ENCODE results near the gene TAF1D. TPM values are rescaled to one million over a fixed set of nuclear protein-coding genes. Genes with fewer than 3 reads are reported as not detected.

The TAF1D gene
- total and polyA plus RNA-seq, 2 donors (not counting 3 experiments of a cell fraction or from before 2014, with no cell fraction given), result 60.7 to 181 TPM

DNA sequence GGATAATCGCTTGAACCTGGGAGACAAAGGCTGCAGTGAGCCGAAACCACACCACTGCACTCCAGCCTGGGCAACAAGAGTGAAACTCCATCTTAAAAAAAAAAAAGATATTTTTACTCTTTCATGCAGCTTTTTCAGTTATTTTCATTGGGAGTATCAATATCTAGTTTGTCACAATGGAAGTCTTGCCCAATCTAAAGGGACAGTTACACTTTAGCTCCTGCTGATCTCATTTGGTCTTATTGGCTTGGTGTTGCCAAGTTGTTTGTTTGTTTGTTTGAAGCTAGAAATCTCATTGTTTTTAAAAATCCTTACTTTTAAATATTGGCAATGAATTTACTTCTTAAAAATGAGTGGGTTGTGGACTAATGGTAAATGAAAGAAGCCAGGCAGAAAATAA is 55.1 kb downstream of the TAF1D start:
- FAIRE-seq (no peak), DNase-seq (ENCODE audit: low read depth, low spot score) (no peak)
- dilution Hi-C loops (cut with MboI; ENCODE audit: extremely low pct_ligation_motif_present, low sequenced_read_pairs) (no loop called here), intact Hi-C loops (cut with micrococcal nuclease) (no loop called here)
- no peaks in the 10 kb centered on the region for H3K79me2 ChIP-seq (ENCODE audit: control insufficient read depth, insufficient read depth, low read length)
- H4K20me1 ChIP-seq (replicated peaks; ENCODE audit: control insufficient read depth, extremely low read depth, insufficient read depth, low read length), result no peaks in the 10 kb centered on the region
- no peaks in the 10 kb centered on the region for H3K9me3 ChIP-seq (replicated peaks; ENCODE audit: control insufficient read depth, insufficient read depth, low read length)
- no peak overlapping the region for H2AFZ ChIP-seq (ENCODE audit: low read depth, low read length)
- H3K27ac ChIP-seq (ENCODE audit: insufficient read depth, low read depth, low read length), result no peak overlapping the region
- H3K9me1 ChIP-seq (replicated peaks; ENCODE audit: control insufficient read depth, extremely low read depth, insufficient read depth, low read length), result no peaks in the 10 kb centered on the region
- no peak overlapping the region for H3K4me3 ChIP-seq (replicated peaks in 1 of 3; ENCODE audit: insufficient read depth in 1 of 3, low read depth in 1 of 3, low read length in 3 of 3)
- no peak overlapping the region for H3K9ac ChIP-seq (replicated peaks; ENCODE audit: extremely low read depth, insufficient read depth, low read length)
- CTCF ChIA-PET, result no interaction called here
- H3K27me3 ChIP-seq (ENCODE audit: control insufficient read depth in 2 of 2, insufficient read depth in 2 of 2, low read length in 2 of 2), result no peaks in the 10 kb centered on the region
- H3K4me2 ChIP-seq (ENCODE audit: insufficient read depth, low read length), result no peak overlapping the region
- H3K36me3 ChIP-seq (ENCODE audit: control insufficient read depth in 2 of 2, extremely low read depth in 1 of 2, insufficient read depth in 2 of 2, low read length in 2 of 2), result peaks cover 12 to 26% of the 10 kb centered on the region in 2 experiments
- POLR2A ChIA-PET, result no interaction called here
- TF ChIP-seq EZH2 (IDR thresholded peaks at IDR 0.05; ENCODE audit: borderline replicate concordance, low read depth, low read length, severe bottlenecking) (no peak), POLR2AphosphoS5 (IDR thresholded peaks at IDR 0.05; ENCODE audit: insufficient read depth, low read depth, low read length) (no peak), POLR2A (IDR thresholded peaks at IDR 0.05; ENCODE audit: low read depth, low read length) (no peak), JUN (IDR thresholded peaks at IDR 0.05; ENCODE audit: borderline replicate concordance, insufficient read depth, insufficient read length, low read depth) (no peak), MYC (IDR thresholded peaks at IDR 0.05; ENCODE audit: low read depth, low read length) (no peak), FOS (IDR thresholded peaks at IDR 0.05; ENCODE audit: borderline replicate concordance, insufficient read depth, low read length) (no peak), GATA2 (IDR thresholded peaks at IDR 0.05; ENCODE audit: insufficient read depth, insufficient read length, low read depth, low read length) (no peak)
- TF ChIP-seq, protein P1, sequence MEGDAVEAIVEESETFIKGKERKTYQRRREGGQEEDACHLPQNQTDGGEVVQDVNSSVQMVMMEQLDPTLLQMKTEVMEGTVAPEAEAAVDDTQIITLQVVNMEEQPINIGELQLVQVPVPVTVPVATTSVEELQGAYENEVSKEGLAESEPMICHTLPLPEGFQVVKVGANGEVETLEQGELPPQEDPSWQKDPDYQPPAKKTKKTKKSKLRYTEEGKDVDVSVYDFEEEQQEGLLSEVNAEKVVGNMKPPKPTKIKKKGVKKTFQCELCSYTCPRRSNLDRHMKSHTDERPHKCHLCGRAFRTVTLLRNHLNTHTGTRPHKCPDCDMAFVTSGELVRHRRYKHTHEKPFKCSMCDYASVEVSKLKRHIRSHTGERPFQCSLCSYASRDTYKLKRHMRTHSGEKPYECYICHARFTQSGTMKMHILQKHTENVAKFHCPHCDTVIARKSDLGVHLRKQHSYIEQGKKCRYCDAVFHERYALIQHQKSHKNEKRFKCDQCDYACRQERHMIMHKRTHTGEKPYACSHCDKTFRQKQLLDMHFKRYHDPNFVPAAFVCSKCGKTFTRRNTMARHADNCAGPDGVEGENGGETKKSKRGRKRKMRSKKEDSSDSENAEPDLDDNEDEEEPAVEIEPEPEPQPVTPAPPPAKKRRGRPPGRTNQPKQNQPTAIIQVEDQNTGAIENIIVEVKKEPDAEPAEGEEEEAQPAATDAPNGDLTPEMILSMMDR (IDR thresholded peaks at IDR 0.05; ENCODE audit: extremely low read depth in 1 of 2, insufficient read depth in 1 of 2, low read depth in 1 of 2, low read length in 2 of 2), result no peak
- TF ChIP-seq, protein P2, sequence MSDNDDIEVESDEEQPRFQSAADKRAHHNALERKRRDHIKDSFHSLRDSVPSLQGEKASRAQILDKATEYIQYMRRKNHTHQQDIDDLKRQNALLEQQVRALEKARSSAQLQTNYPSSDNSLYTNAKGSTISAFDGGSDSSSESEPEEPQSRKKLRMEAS (IDR thresholded peaks at IDR 0.05; ENCODE audit: insufficient read depth, insufficient read length), result no peak
- BruUV-seq (replicated peaks), result no TSS peak
- H3K4me1 ChIP-seq (ENCODE audit: control insufficient read depth, extremely low read depth, insufficient read depth, low read length), result no peaks in the 10 kb centered on the region

MicroRNAs encoded within 50 kb of the gene (microRNA counts, 767-probe panel; counts per million panel counts)
- 723 counts per million, percentile 96 among the panel's probes with 10 or more counts for microRNA hsa-miR-1304-5p

Small RNA genes lying within 50 kb of the gene (microRNA-seq; reads per million reads assigned to microRNA genes)
- gene MIR1304 (ENCODE audit: borderline number of aligned reads, borderline replicate concordance), result 162 reads per million, percentile 61 among the genes with 10 or more reads in this experiment

Small RNA genes lying within 50 kb of the gene (small RNA-seq; reads per million reads assigned to genes)
- gene RF00019 (ENCODE audit: insufficient read depth, insufficient read length, low read depth, low replicate concordance), result not detected
- not detected for gene RF00493 (ENCODE audit: insufficient read depth, insufficient read length, low read depth, low replicate concordance)
- gene SCARNA9 (ENCODE audit: insufficient read depth, insufficient read length, low read depth, low replicate concordance), result 1.3 reads per million
- not detected for gene SNORA1 (ENCODE audit: insufficient read depth, insufficient read length, low read depth, low replicate concordance)
- gene SNORA18 (ENCODE audit: insufficient read depth, insufficient read length, low read depth, low replicate concordance), result not detected
- gene SNORA25 (ENCODE audit: insufficient read depth, insufficient read length, low read depth, low replicate concordance), result not detected
- gene SNORA32 (ENCODE audit: insufficient read depth, insufficient read length, low read depth, low replicate concordance), result not detected
- not detected for gene SNORA40 (ENCODE audit: insufficient read depth, insufficient read length, low read depth, low replicate concordance)
- not detected for gene SNORA8 (ENCODE audit: insufficient read depth, insufficient read length, low read depth, low replicate concordance)
- gene SNORD5 (ENCODE audit: insufficient read depth, insufficient read length, low read depth, low replicate concordance), result not detected
- 10,135 reads per million, percentile 100 among the genes with 10 or more reads in this experiment for gene SNORD6 (ENCODE audit: insufficient read depth, insufficient read length, low read depth, low replicate concordance)

Other genes starting within 250 kb of the TAF1D start
- gene SMCO4, start 198.1 kb downstream of the TAF1D start, total RNA-seq, result 19.9 and 21.3 TPM in 2 replicates
- 14.0 and 16.0 TPM in 2 replicates for gene SMCO4, start 198.1 kb downstream of the TAF1D start, polyA plus RNA-seq
- gene CEP295, start 79.8 kb downstream of the TAF1D start, total RNA-seq, result 16.7 and 21.4 TPM in 2 replicates
- 4.3 and 5.3 TPM in 2 replicates for gene CEP295, start 79.8 kb downstream of the TAF1D start, polyA plus RNA-seq
- 17.7 and 18.7 TPM in 2 replicates for gene C11orf54, start 177 bp upstream of the TAF1D start, total RNA-seq
- 3.2 and 4.2 TPM in 2 replicates for gene C11orf54, start 177 bp upstream of the TAF1D start, polyA plus RNA-seq
- 33.5 and 40.6 TPM in 2 replicates for gene MED17, start 42.8 kb upstream of the TAF1D start, total RNA-seq
- 9.8 and 11.3 TPM in 2 replicates for gene MED17, start 42.8 kb upstream of the TAF1D start, polyA plus RNA-seq
- not detected in 2 replicates for gene VSTM5, start 109.1 kb upstream of the TAF1D start, total RNA-seq
- gene VSTM5, start 109.1 kb upstream of the TAF1D start, polyA plus RNA-seq, result 0.03 TPM in 1 of 2 replicates, not detected in the other